ENCODE data around the gene CRABP2.
A peak's percentile ranks its signal among the peaks of the same experiment; 100 is the strongest.

CRABP2 gene

GRCh38 chr1:156733989-156734584 is 28.7 kb upstream of the CRABP2 start:
- no peak overlapping the region for H3K4me3 ChIP-seq (ENCODE audit: control insufficient read depth, low read depth, low read length)
- no peak for DNase-seq (ENCODE audit: low read depth)

GRCh38 chr1:156728599-156729462 is 23.4 kb upstream of the CRABP2 start, which contains the start of gene ISG20L2:
Gene ISG20L2, minus strand, starts transcription at chr1:156728766. Its CDS starts 1,114 bp downstream, at chr1:156727652.
- H3K4me3 ChIP-seq (ENCODE audit: control insufficient read depth, low read depth, low read length): peak within 1 kb of the TSS; percentile 84
- peak; percentile 98 for DNase-seq (ENCODE audit: low read depth)
- no peak for TF ChIP-seq CTCF (conservative IDR thresholded peaks at IDR 0.05; ENCODE audit: control insufficient read depth, insufficient read depth, low read depth, low read length)

More at GRCh38 chr1:156733989-156734584, 28.7 kb upstream of the CRABP2 start:
- TF ChIP-seq CTCF (conservative IDR thresholded peaks at IDR 0.05; ENCODE audit: control insufficient read depth, insufficient read depth, low read depth, low read length): no peak

GRCh38 chr1:156727926-156728598 is 22.7 kb upstream of the CRABP2 start, which contains the start of gene METTL25B:
Gene METTL25B, plus strand, starts transcription at chr1:156728469. Its CDS starts 636 bp downstream, at chr1:156729105.
- no peak for TF ChIP-seq CTCF (conservative IDR thresholded peaks at IDR 0.05; ENCODE audit: control insufficient read depth, insufficient read depth, low read depth, low read length)
- H3K4me3 ChIP-seq (ENCODE audit: control insufficient read depth, low read depth, low read length): peak within 1 kb of the TSS; percentile 84
- peak; percentile 73 for DNase-seq (ENCODE audit: low read depth)

- TF ChIP-seq CTCF (conservative IDR thresholded peaks at IDR 0.05; ENCODE audit: control insufficient read depth, insufficient read depth, low read depth, low read length): no peak
- DNase-seq (ENCODE audit: low read depth): no peak
- H3K4me3 ChIP-seq (ENCODE audit: control insufficient read depth, low read depth, low read length): peak overlapping the region; percentile 84
Observed at GRCh38 chr1:156727492-156727891, 22.1 kb upstream of the CRABP2 start.

- peak; percentile 78 for DNase-seq (ENCODE audit: low read depth)
- peak; percentile 74 for TF ChIP-seq CTCF (conservative IDR thresholded peaks at IDR 0.05; ENCODE audit: control insufficient read depth, insufficient read depth, low read depth, low read length)
- peak overlapping the region; percentile 84 for H3K4me3 ChIP-seq (ENCODE audit: control insufficient read depth, low read depth, low read length)
Observed at GRCh38 chr1:156726549-156727226, 21.3 kb upstream of the CRABP2 start.

GRCh38 chr1:156725683-156726280 is 20.4 kb upstream of the CRABP2 start:
- DNase-seq (ENCODE audit: low read depth): peak; percentile 93
- peak overlapping the region; percentile 84 for H3K4me3 ChIP-seq (ENCODE audit: control insufficient read depth, low read depth, low read length)
- TF ChIP-seq CTCF (conservative IDR thresholded peaks at IDR 0.05; ENCODE audit: control insufficient read depth, insufficient read depth, low read depth, low read length): peak; percentile 99

Data from fibroblast of mammary gland (primary cell).